HG03064 (cell line): Measurements from ENCODE around the gene POLRMT.
"Not testable (repeated sequence)": the region's sequence is repeated elsewhere in the genome, so short reads cannot be mapped to it uniquely, and the experiment has no call there.

Experiments used
- ATAC-seq: cut with Tn5 transposase; IDR thresholded peaks from one replicate; pipeline ENCODE4 v1.9.1; 2021; ENCODE audit warnings: low read depth; ENCODE audit not compliant: unreplicated experiment

Gene POLRMT

GRCh38 chr19:616062-616700 lies 17.2 kb downstream of the POLRMT start:
- no peak for ATAC-seq

GRCh38 chr19:615619-616018 lies 17.7 kb downstream of the POLRMT start:
- ATAC-seq: no peak

GRCh38 chr19:613732-614567 lies 19.4 kb downstream of the POLRMT start:
- no peak for ATAC-seq

GRCh38 chr19:612941-613340 lies 20.4 kb downstream of the POLRMT start:
- ATAC-seq: no peak

GRCh38 chr19:611481-611868 lies 21.9 kb downstream of the POLRMT start:
- no peak for ATAC-seq

GRCh38 chr19:610801-611480 lies 22.4 kb downstream of the POLRMT start:
- no peak for ATAC-seq

GRCh38 chr19:610071-610800 lies 23.1 kb downstream of the POLRMT start:
- no peak for ATAC-seq

GRCh38 chr19:609004-609346 lies 24.4 kb downstream of the POLRMT start:
- ATAC-seq: no peak

GRCh38 chr19:608155-609003 lies 25.0 kb downstream of the POLRMT start:
- no peak for ATAC-seq

GRCh38 chr19:607301-608154 lies 25.8 kb downstream of the POLRMT start:
- ATAC-seq: no peak

- ATAC-seq: not testable (repeated sequence)
These were observed 28.0 kb downstream of the POLRMT start for GRCh38 chr19:605061-605971.

- no peak for ATAC-seq
These were observed 29.0 kb downstream of the POLRMT start for GRCh38 chr19:604355-604754.

- ATAC-seq: not testable (repeated sequence)
These were observed 29.6 kb downstream of the POLRMT start for GRCh38 chr19:603779-604178.

GRCh38 chr19:603302-603639 lies 30.1 kb downstream of the POLRMT start:
- not testable (repeated sequence) for ATAC-seq

- ATAC-seq: no peak
These were observed 30.7 kb downstream of the POLRMT start for GRCh38 chr19:602391-603301.

- ATAC-seq: no peak
These were observed 31.5 kb downstream of the POLRMT start for GRCh38 chr19:601790-602189.

- ATAC-seq: no peak
These were observed 32.0 kb downstream of the POLRMT start for GRCh38 chr19:601310-601709.
